Measurements from ENCODE around the gene CPA1. TPM values are rescaled to one million over a fixed set of nuclear protein-coding genes. Genes with fewer than 3 reads are reported as not detected.

Gene CPA1
- total RNA-seq, result 1.8 TPM in 1 of 2 replicates, not detected in the other

DNA sequence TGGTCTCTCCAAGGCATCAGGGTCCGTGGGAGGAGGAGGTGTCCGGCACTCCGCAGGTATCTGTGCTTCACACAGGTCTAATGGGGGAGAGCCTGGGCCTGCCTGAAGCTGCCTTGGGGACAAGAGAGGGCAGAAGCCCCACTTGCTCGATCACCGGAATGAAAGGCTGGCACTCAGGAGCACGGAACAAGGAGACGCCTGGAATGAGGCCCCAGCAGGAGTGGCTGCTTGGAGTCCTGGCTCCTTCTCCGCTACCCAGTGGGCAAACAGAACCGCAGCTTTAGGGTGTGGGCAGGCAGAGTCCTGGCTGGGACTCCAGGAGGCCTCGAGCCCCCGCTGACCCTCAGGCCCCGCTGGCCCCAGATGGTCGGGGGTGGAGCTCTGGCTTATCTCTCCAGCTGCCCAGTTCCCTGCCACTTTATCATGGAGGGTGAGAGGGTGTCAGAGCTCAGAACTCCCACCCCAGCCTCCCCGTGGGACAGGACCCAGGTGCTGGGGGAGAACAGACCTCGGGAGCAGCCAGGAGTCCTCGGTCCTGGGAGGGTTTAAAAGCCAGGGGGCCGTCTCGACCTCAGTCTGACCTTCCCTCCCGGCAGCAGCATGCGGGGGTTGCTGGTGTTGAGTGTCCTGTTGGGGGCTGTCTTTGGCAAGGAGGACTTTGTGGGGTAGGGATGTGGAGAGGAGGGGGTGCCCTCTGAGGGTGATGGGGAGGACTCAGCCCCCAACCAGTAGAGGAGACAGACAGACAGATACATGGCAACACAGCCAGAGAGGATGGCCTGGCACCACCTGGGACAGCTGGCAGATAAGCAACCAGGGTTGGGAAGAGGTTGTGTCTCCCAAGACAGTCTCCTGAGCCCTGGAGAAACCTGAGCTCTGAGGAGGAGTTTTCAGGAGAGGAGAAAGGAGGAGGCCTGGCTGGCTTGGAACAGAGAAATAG lies at the start of gene CPA1:
TSS of gene CPA1 (plus strand) at position 574 of the 940 bp plus-strand sequence. CDS start at position 601, 27 bp downstream.

DNA sequence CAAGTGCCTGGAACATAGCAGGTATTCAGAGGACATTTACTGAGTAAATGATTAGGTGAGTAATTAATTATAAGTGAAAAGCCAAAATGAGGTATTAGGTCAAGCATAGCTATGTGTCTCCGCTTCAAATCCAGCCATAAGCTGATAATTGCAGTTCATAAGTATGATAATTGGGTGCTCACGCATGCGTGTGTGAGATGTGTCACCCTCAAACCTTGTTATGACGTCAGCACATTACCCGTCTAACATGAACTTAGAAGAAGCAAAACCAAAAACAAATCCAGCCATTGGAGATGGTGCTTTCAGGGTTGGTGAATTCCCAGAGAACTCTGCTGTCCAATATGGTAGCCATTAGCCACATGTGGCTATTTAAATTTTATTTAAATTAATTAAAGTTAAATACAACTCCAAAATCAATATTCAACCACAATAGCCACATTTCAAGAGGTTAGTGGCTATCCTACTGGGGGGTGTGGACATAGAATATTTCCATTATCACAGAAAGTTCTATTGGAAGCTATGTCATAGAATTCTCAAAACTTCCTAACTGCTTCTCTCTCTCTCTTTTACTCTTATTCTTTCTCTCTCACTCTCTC lies 35.9 kb upstream of the CPA1 start, which contains the start of gene CPA5:
TSS of gene CPA5 (plus strand) at position 546 of the 596 bp plus-strand sequence. CDS start 1,670 bp downstream, outside the sequence.

Other genes with a start within 250 kb of the CPA1 start
- 29.5 and 32.0 TPM in 2 replicates for gene TMEM209, start 175.1 kb upstream of the CPA1 start, total RNA-seq
- 0.22 TPM in 1 of 2 replicates, not detected in the other for gene SSMEM1, start 172.6 kb upstream of the CPA1 start, total RNA-seq
- 0.22 TPM in 1 of 2 replicates, not detected in the other for gene CPA2, start 113.6 kb upstream of the CPA1 start, total RNA-seq
- gene CPA4, start 87.3 kb upstream of the CPA1 start, total RNA-seq, result 9.4 and 9.7 TPM in 2 replicates
- not detected in 2 replicates for gene CPA5, start 35.7 kb upstream of the CPA1 start, total RNA-seq
- gene CEP41, start 60.5 kb downstream of the CPA1 start, total RNA-seq, result 15.5 and 23.5 TPM in 2 replicates
- 97.6 and 860 TPM in 2 replicates for gene MEST, start 111.6 kb downstream of the CPA1 start, total RNA-seq

All from placental pericyte (primary cell).